ENCODE measurements around the gene OPCML.

- no peak for TF ChIP-seq POLR2AphosphoS5 (IDR thresholded peaks at IDR 0.05; ENCODE audit: insufficient read depth in 1 of 2, low read depth in 1 of 2)
- TF ChIP-seq POLR2A (IDR thresholded peaks at IDR 0.05) = no peak
Measured at GRCh38 chr11:133541021-133541719, 8.9 kb upstream of the OPCML start.

Data from vagina (tissue), 2 donors.